GM18873 (cell line): ENCODE measurements around the gene PPAT.
A peak's percentile ranks its signal among the peaks of the same experiment; 100 is the strongest.
"Not testable (repeated sequence)": the region's sequence is repeated elsewhere in the genome, so short reads cannot be mapped to it uniquely, and the experiment has no call there.

Experiments used
- ATAC-seq: cut with Tn5 transposase; IDR thresholded peaks from one replicate; pipeline ENCODE4 v1.9.1; 2021; ENCODE audit warnings: mild to moderate bottlenecking, moderate library complexity, moderate number of reproducible peaks; ENCODE audit not compliant: unreplicated experiment, low FRiP score

The PPAT gene

DNA sequence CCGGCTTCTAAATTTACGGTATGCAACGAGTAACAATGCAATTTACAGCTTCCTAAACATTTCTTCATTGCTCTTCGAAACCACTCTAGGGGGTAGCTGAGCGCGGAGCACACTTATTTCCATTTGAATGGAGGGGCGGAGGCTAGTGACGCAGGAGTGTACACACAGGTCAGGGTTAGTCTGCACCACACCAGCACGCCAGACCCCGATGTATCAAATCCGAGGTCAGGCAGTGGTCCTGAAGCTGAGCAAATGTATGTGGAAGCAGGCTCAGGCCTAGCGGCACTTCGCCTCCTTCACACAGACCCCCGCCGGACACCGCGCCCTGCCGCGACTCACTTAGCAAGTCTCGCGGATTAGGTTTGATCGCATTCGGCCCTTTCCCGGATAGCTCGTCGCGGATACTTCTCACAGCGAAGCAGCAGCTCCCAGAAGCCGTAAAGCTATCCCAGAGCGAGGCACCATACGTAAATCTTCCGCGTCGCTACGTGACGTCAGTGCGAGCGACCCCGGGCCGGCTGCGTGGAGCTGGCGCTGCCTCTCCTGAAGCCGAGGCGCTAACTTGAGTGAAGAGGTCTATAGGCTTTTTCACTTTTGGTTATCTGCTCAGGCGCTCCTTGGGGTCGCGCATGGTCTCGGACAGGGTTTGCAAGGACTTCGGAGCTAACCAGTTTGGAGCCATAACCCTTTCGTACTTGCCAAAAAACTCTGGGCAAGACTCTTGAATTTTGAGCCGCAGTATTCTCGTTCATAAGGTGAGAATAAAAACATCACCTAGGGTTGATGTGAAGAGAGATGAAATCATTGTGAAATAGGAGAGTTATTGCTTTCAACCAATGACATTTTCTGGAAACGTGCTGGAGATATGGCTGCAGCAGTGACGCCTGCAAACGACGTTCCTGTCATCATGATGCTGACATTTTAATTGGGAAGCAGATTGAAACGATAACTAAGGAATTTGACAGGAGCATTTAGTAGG lies 48.1 kb downstream of the PPAT start, which contains the start of gene AASDH:
Gene AASDH (minus strand): TSS at position 469 of the 979 bp plus-strand sequence. CDS start 3,192 bp downstream, outside the sequence.
- peak; percentile 89 for ATAC-seq

DNA sequence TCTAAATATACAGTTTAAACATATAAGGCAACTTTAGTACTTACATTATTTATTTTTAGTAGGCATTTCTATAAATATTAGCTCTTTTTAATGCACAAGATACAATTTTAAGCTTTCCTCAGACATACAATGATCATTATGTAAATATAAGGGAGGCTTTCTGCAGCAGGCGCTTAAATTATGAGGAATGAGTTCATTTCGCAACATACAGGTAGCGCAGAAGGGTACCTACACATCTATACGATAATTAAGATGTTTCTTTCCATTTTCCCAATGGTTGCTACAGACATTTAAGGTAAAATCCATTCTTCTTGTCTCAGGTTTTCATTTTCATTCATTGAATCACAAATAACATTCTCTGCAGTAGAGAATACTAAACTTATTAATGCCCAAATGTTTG lies 49.3 kb downstream of the PPAT start:
- no peak for ATAC-seq

DNA sequence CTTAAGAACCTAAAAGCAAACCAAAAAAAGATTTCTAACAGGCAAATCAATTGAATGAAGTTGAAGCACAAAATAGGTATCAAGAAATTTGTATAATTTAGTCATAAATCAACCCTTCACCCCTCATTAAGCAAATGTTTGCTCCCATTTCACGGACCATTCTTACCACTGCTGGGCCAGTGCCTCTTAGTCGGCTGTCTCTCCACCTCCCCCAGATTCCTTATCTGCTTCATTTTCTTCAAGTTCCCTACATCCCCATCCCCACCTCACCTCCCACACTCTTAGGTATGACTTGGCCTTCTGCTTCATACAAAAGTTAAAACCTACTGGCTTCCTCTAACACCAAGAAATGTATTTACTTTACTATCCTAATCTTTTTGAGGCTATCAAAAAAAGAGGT lies 60.0 kb downstream of the PPAT start:
- no peak for ATAC-seq

DNA sequence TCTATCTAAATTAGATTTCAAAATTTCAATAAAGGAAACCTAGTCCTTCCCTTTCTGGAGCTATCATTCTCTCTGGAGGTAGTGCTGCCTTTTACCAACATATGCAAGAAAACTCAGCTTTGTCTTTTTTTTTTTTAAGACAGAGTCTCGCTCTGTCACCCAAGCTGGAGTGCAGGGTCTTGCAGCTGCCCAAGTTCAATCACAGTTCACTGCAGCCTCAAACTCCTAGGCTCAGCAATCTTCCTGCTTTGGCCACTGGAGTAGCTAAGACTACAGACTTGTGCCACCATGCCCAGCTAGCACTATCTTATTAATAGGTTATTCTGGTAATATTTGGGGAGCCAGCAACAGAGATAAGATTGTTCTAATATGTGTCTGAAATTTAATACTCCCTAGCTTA lies 60.5 kb downstream of the PPAT start:
- ATAC-seq: no peak

DNA sequence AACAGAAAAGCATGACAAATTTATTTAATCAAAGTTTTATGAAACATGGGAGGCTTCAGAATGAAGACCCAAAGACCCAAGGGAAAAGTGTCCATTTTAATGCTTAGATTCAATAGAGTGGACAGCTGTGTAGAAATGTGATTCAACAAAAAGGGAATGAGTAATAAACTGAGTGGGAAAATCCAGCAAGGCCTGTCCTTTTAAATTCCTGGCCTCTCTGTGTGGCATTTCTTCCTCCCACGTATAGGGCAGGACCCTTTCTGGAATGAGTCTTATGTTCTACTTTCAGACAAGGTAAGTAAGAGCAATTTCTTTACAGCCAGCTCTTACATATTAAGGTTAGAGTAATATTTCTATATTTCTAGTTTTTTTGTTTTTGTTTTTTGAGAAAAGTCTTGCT lies 62.6 kb downstream of the PPAT start:
- no peak for ATAC-seq

DNA sequence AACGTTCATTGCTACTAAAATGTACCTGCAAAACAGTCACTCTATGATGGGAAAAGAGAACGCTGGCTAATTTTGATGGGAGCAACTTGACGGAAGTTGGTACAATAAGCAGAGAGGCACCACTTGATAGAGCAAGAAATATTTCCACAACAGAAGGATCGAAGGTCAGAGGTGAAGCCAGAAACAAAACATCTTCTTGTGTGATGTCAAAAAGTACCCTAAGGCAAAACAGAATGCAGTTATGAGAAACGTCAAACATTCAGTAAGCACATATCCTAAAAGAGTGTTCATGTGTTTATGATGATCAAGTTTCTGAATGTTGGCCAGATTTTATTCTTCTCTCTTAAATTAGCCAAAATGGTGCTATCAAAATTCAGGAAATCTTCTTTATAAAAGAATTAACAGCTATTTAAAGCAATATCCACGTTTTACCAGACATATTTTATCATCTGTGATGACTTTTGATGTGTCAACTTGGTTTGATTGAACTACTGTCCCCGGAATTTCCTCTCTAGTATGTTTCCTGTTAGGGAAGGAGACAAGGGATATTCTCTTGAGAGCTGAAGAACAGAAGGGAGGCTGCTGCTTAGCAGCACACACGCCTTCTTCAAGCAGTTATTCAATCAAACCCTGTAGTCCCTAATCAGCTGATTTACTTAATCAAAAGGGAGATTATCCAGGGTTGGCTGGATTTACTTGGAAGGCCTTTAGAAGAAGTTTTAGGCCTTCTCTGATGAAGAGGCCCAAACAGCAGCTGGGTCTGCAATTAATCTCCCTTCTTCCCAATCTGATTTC lies 63.8 kb downstream of the PPAT start:
- ATAC-seq: no peak

DNA sequence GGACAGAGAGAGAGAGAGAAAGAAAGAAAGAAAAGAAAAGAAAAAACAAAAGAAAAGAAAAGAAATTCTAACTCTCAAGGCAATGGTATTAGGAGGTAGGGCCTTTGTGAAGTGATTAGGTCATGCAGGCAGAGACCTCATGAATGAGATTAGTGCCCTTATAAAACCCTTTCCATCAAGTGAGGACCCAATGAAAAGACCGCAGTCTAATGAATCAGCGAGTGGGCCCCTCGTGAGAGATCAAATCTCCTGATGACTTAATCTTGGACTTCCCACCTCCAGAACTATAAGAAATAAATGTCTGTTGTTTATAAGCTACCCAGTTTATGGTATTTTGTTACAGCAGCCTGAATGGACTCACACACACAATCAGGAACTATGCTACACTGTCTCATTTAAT lies 65.0 kb downstream of the PPAT start:
- no peak for ATAC-seq

DNA sequence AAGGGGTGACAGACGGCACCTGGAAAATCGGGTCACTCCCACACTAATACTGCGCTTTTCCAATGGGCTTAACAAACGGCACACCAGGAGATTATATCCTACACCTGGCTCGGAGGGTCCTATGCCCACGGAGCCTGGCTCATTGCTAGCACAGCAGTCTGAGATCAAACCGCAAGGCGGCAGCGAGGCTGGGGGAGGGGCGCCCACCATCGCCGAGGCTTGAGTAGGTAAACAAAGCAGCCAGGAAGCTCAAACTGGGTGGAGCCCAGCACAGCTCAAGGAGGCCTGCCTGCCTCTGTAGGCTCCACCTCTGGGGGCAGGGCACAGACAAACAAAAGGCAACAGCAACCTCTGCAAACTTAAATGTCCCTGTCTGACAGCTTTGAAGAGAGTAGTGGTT lies 72.4 kb downstream of the PPAT start:
- not testable (repeated sequence) for ATAC-seq

DNA sequence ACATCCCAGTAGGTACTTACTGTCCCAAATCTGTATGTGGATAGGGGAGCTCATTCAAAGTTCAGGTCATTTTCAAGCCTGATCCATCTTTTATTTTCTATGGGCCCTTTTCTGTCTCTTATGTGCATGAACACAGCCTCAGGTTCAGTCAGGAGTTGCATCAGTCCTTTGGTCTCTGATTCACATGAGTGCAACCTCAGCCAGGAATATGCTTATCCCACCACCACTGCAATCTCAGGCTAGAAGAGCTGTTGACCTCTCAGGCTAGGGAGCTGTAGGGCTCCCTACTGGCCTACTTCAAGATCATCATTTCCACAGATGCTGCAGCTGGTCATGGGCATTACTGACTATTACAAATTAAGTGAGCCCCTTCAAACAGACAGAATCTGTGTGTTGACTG lies 75.3 kb downstream of the PPAT start:
- ATAC-seq: no peak

DNA sequence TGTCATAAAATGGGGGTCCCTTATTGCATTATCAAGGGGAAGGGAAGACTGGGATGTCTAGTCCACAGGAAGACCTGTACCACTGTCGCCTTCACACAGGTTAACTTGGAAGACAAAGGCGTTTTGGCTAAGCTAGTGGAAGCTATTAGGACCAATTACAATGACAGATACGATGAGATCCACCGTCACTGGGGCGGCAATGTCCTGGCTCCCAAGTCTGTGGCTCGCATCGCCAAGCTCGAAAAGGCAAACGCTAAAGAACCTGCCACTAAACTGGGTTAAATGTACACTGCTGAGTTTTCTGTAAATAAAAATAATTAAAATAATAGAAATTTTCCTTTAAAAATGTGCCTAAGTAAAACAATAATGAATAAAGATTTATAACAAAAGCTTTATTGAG lies 78.8 kb downstream of the PPAT start:
- ATAC-seq: no peak

DNA sequence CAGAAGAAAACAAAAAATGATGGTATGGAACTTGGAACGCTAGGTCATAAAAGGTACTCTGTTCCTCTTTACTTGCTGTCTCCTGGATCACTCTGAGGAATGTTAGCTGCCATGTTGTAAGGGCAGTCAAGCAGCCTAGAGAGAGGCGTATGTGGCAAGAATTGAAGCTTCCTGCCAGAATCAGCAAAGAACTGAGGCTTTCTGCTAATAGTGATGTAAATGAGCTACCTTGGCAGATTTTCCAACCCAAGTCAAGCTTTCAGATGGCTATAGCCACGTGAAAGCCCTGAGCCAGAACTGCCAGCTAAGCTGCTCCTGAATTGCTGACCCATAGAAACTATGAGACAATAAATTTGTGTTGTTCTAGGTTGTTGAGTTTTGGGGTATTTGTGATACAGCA lies 86.8 kb downstream of the PPAT start:
- ATAC-seq: no peak

DNA sequence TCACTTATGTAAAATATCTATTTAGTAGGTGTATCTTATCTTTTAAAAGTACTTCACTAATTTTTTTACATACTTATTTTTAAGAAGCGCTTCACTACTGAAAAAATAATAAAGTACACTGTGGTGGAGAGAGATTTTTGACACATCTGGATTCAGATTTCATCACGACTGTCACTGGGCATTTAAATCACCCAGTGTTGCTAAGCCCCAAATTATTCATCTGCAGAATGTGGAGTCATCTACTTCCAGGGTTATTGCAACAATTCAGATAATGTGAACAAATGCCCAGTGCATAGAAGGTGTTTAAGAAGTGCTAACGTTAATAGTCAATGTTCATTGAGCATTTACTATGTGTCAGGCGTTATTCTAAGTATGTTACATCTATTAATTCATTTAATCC lies 90.0 kb downstream of the PPAT start:
- no peak for ATAC-seq
